Coronary artery (tissue), 2 donors: ENCODE measurements around the gene HARBI1.

Source experiments
- DNase-seq: peaks from one replicate; pipeline ENCODE4 v3.0.0-alpha.2; 2017; ENCODE audit warnings: low spot score
- H3K27ac ChIP-seq, 2 donors: fragments of 200-600 bp; sonication (generic); one replicate each; pipeline ENCODE4 v1.5.1; 2016 to 2019
- H3K4me3 ChIP-seq: fragments of 200-600 bp; sonication (generic); 2 replicates; pipeline ENCODE4 v1.5.1; 2016; ENCODE audit warnings: mild to moderate bottlenecking, moderate library complexity
- CTCF ChIP-seq: fragments of 200-600 bp; sonication (generic); IDR thresholded peaks from one replicate; pipeline ENCODE4 v1.5.1; 2019; ENCODE audit warnings: antibody characterized with exemption

HARBI1 gene

GRCh38 chr11:46597609-46598219 lies 19.3 kb downstream of the HARBI1 start:
- Histone ChIP-seq H3K27ac (no peak overlapping the region), H3K4me3 (no peak overlapping the region)
- TF ChIP-seq CTCF = no peak
- no peak for DNase-seq

- no peak for TF ChIP-seq CTCF
- Histone ChIP-seq H3K4me3 (no peak overlapping the region), H3K27ac (no peak overlapping the region)
- DNase-seq = no peak
Observed at GRCh38 chr11:46597155-46597554, 19.9 kb downstream of the HARBI1 start.

GRCh38 chr11:46594785-46595184 lies 22.2 kb downstream of the HARBI1 start:
- no peak for DNase-seq
- H3K27ac ChIP-seq = no peak overlapping the region
- TF ChIP-seq CTCF = no peak
- no peak overlapping the region for H3K4me3 ChIP-seq

GRCh38 chr11:46594374-46594700 lies 22.7 kb downstream of the HARBI1 start:
- peak overlapping the region; percentile 88 for H3K4me3 ChIP-seq
- no peak for DNase-seq
- TF ChIP-seq CTCF = no peak
- H3K27ac ChIP-seq = peak overlapping the region; percentile 66 to 82

- Histone ChIP-seq H3K27ac (peak within 1 kb of the TSS; percentile 66 to 82), H3K4me3 (peak within 1 kb of the TSS; percentile 88)
- no peak for TF ChIP-seq CTCF
- DNase-seq = peak; percentile 86
Observed at GRCh38 chr11:46593550-46594373, 23.3 kb downstream of the HARBI1 start, which contains the start of gene AMBRA1. AMBRA1 (minus strand) TSS chr11:46594023; CDS start chr11:46548380, 45,643 bp downstream.

- TF ChIP-seq CTCF = no peak
- no peak overlapping the region for H3K27ac ChIP-seq
- peak overlapping the region; percentile 45 for H3K4me3 ChIP-seq
- DNase-seq = no peak
Observed at GRCh38 chr11:46590740-46591605, 26.1 kb downstream of the HARBI1 start.
